NCI-H82 (cell line): ENCODE results near the gene NFIC.
"Not testable (repeated sequence)": the region's sequence is repeated elsewhere in the genome, so short reads cannot be mapped to it uniquely, and the experiment has no call there.

Experiments used
- DNase-seq: peaks from one replicate; lab custom pipeline; 2025; lab: John Stamatoyannopoulos, UW

Gene NFIC

GRCh38 chr19:3338541-3339181 lies 27.7 kb upstream of the NFIC start:
- no peak for DNase-seq

- DNase-seq, result no peak
Measured at GRCh38 chr19:3340340-3340739, 26.0 kb upstream of the NFIC start.

- no peak for DNase-seq
Measured at GRCh38 chr19:3342246-3342645, 24.1 kb upstream of the NFIC start.

GRCh38 chr19:3342962-3343361 lies 23.4 kb upstream of the NFIC start:
- DNase-seq, result not testable (repeated sequence)

DNA sequence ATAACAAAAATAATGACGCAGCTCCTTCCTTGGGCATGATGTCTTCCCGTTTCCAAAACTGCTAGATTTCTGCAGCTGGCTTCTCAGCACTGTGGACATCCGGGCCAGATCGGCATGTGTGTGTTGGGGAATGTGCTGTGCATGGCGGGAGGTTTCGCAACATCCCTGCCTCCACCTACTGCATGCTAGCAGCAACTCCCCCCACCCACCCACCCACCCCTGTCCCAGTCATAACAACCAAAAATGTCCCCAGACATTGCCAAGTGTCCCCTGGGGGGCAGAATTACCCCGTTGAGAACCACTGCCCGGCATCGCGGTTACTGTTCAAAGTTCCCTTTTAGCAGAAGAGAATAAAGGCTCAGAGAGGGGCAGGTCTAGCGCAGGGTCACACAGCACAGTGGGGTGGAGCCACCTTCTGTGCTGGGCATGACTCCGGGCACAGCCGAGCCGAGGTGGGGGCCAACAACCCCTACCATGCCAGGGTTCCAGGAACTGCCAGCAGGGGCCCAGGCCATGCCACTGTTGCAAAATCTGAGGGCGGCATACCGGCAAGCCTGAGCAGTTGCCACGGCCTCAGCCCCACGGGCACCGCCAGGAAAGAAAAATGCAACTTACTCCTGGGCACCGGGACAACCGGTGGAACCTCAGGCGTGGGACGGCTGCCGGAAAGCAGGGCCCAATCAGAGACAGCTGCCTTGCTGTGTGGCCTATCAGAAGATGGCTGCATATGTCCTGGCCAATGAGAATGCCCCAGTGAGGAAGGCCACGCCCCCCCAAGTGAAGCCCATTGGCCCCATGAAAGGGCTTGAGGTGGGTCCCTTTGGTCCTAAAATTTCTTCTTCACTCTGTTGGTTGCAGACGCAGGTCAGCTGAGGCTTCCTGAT lies 22.5 kb upstream of the NFIC start:
- DNase-seq, result peak; percentile 74

GRCh38 chr19:3344608-3345598 lies 21.5 kb upstream of the NFIC start:
- no peak for DNase-seq

- no peak for DNase-seq
Measured at GRCh38 chr19:3345850-3346460, 20.4 kb upstream of the NFIC start.

GRCh38 chr19:3346677-3347353 lies 19.6 kb upstream of the NFIC start:
- DNase-seq, result no peak

DNA sequence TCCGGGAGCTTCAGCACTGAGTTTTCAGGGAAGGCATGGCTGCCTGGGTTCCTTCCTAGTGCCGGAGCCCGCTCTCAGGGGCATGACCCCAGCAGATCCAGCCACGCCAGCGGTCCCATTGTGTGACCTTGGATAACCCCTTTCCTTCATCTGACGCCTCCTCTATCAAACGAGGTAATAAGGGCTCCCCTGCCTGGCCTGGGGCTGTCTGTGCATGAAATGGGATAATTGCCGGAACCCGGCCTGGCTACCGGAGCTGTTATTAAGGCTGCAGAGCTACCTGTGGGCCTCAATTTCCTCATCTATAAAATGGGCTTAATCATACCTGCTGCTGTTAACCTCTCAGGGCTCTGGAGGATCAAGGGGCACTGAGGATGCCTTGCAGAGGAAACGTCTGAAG lies 18.3 kb upstream of the NFIC start:
- DNase-seq, result no peak

- not testable (repeated sequence) for DNase-seq
Measured at GRCh38 chr19:3348469-3348868, 17.9 kb upstream of the NFIC start.

DNA sequence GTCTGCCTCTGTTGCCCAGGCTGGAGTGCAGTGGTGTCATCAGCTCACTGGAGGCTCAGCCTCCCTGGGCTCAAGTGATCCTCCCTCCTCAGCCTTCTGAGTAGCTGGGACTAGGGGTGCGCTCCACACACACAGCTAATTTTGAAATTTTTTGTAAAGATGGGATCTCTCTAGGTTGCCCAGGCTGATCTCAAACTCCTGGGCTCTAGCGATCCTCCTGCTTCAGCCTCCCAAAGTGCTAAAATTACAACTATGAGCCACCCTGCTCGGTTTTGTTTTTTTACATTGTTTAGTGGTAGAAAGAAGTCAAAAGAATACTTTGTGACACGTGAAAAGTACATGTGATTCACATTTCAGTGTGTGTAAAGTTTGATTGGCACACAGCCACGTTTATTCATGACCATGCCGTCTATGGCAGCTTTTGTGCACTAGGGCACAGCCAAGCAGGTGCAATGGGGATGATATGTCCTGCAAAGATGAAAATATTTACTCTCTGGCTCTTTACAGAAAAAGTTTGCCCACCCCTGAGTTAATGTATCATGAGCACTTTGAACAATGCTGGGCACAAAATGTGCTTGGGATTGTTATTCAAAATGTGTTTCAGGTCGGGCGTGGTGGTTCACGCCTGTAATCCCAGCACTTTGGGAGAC lies 16.2 kb upstream of the NFIC start:
- no peak for DNase-seq

GRCh38 chr19:3351702-3352447 lies 14.5 kb upstream of the NFIC start:
- no peak for DNase-seq

DNA sequence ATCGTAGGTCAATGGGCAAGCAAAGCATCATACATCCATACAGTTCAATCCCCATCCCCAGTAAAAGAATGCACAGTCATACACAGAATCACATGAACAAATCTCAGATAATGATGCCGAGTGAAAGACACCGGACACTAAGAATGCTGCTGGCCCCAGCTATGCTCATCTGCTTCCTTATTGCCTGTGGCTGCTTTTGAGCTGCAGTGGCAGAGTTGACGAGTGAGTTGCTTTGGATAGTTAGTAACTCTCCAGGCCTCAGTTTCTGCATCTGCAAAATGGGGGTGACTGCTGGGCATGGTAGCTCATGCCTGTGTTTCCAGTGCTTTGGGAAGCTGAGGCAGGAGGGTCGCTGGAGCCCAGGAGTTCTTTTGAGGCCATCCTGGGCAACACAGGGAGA lies 12.9 kb upstream of the NFIC start:
- no peak for DNase-seq

- no peak for DNase-seq
Measured at GRCh38 chr19:3356805-3357204, 9.6 kb upstream of the NFIC start.

GRCh38 chr19:3357271-3357991 lies 9.0 kb upstream of the NFIC start:
- peak; percentile 89 for DNase-seq

- peak; percentile 63 for DNase-seq
Measured at GRCh38 chr19:3357992-3358688, 8.2 kb upstream of the NFIC start.

DNA sequence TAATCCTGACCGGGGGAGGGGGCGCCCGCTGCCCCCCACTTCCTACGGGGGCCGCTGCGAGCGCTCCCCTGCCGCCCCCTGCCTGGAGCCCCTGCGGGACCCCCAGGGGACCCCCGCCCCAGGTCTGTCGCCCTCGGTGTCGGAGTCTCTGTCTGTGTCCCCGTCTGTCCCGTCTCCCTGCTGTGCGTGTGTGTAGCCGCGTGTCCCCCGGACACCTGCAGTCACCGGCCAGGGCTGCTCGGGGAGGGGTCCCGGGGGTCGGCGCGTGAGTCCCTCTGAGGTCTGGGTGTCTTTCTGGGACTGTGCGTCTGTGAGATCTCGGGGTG lies 7.7 kb upstream of the NFIC start:
- no peak for DNase-seq

DNA sequence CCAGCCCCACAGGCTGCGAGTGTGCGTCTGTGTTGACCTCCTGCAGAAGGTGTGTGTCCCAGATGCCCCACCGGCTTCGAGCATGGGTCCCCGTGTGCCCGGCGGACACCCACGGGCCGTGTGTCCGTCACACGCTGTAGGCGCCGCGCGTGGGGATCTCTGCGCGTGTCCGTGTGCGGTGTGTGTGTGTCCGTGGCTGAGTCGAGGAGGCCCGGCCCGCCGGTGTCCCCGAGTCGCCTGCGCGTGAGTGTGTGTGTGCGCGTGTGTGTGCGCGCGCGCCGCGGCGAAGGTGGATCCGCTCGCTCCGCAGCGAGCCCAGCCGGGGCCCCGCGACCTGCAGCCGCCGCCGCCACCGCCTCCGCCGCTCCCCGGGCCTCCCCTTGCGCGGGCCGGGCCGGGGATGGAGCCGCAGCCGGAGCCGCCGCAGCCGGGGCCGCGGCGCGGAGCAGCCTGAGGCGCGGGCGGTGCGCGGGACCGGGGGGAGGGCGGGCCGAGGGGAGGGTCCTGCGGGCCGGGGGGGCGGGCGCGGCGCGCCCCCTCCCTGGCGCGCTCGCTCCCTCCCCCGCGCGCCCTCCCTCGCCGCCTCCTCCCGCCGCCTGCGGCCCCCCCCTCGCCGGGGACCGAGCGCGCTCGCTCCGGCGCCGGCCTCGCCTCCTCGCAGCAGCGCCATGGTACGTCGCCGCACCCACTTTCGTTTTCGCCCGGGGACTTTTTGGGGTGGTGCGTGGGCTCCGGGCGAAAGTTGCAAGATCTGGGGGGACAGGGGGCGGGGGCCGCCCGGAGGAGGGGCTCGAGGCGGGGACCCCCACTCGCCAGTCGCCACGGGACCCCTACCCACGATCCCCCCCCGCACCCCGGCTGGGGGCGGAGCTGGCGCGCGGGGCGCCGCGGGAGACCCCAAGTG lies 7.1 kb upstream of the NFIC start:
- peak; percentile 35 for DNase-seq
